GOT3 (cell line): Measurements from ENCODE around the gene LRRC52.

ENCODE experiments used
- DNase-seq: peaks from one replicate; lab custom pipeline; 2025; ENCODE audit warnings: mixed read lengths; lab: John Stamatoyannopoulos, UW

Gene LRRC52

GRCh38 chr1:165543532-165544438 lies at the start of gene LRRC52:
TSS of gene LRRC52 (plus strand) at chr1:165544000. CDS start at chr1:165544297, 297 bp downstream.
- DNase-seq: no peak

GRCh38 chr1:165494949-165495857 lies 48.6 kb upstream of the LRRC52 start:
- DNase-seq: no peak

DNA sequence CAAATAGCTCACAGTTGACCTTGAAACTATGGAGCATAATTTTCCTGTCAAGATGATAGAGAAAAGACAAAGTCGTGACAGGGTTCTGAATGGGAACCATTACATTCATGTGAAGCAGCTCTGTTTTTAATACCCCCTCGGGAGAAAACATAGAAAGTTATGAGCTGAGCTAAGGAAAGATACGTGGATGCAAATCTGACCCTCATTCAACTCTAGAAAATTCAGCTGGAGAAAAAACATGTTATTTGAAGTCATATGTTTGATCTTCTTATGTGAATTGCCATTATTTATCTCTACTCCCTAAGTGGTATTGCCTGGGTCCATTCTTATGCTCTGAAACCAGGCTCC lies 48.0 kb upstream of the LRRC52 start:
- no peak for DNase-seq

GRCh38 chr1:165496501-165496900 lies 47.3 kb upstream of the LRRC52 start:
- DNase-seq: no peak

DNA sequence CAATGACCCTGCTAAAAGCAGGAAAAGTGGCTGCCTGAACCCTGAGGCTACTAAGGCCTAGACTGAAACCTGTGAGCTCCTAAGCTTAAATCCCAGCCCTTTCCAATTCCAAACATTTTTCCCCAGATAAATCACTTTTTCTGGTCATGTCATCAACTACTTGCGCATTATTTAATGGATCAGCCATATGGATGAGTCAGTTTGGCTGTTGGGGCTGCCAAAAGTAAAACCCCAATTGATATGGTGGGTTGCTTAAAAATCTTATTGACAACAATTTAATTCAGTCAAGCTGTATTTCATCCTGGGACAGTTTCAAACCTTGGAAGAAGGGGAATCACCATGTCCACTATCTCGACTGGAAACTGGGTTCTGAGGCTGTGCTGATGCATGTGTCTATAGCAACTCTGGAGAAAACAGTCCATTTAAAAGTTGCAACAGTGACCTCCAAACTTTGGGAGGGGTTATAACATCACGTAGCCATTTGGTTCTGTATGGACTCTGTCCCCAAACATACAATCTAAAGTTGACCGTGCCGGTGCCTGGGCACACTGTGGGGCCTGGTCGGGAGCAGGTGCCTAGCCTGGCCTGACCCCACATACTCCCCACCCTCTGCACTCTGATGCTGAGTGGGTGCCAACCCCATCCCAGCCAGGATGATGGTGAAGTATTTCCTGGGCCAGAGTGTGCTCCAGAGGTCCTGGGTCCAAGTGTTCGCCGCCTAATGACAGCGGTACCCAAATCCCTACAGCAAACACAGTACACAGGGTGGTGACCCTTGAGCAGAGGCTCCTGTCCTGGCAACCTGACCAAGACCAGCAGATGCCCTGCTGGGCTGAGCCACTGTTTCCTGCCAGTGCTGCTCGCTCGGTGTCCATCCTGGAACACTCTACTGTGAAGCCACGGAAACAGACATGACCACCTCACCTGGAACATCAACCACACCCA lies 46.5 kb upstream of the LRRC52 start:
- no peak for DNase-seq

DNA sequence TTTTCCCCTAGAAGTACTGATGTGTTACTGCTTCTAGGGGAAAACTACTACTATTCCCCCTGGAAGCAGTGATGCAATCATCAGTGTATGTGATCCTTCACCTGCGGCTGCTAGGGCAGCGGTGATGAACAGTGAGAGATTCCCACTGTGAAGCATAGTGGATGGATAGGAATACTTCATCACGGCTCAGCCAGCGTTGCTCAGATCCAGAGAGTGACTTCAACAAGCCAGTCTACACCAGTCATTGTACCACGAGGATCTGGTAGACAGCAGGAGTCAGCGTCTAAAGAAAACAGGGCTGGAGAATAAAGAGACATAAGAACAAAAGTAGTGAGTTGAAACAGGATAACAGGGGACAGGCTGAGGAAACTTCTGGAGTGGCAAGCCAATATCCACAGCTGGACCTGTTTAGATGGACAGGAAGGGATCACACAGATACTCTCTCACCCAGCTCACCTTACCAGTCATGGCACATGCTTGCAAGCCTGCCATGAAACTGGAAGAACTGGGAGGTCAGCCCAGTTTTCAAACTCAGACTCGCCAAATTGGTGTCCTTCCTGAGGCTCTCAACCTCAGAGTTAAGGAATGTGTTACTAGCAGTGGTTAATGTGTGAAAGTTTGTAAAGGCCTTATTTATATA lies 42.4 kb upstream of the LRRC52 start:
- DNase-seq: no peak

DNA sequence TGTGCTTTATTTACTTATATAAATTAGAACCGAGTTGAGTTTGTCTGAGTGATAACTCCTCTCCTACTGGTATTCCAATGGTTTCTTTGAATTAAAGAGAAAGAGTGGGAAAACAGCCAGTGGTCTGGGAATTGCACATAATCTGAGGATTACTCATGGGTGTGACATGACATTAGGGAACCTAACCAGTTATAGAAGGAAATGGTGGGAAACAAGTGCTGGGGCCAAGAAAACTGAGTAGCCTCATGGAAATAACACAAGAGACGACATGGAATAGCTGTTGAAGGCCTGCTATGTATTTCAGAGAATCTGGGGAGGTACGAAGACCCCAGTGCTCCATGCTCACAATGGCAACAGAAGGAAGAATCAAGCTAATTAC lies 41.8 kb upstream of the LRRC52 start:
- DNase-seq: no peak

- no peak for DNase-seq
Measured at GRCh38 chr1:165507570-165507969, 36.2 kb upstream of the LRRC52 start.

- no peak for DNase-seq
Measured at GRCh38 chr1:165508291-165508690, 35.5 kb upstream of the LRRC52 start.

DNA sequence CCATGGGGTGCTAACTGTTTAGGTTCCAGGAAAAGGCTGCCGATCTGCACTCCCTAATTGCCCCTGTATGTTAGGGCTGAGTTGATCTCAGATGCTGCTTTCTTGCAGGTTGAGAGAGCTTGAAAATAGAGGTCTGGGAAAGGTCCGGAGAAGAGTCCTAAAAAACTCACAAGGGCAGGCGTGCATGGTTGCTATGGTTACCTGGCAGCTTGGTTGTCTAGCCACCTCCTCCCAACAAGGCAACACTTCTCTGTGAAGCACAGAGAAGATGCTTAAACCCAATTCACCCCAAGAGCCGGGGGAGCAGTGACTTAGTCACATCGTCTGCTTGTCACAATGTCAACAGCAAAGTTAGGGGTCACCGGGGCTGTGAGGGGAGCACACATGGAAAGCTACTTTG lies 31.0 kb upstream of the LRRC52 start:
- no peak for DNase-seq

GRCh38 chr1:165516469-165516868 lies 27.3 kb upstream of the LRRC52 start:
- no peak for DNase-seq

GRCh38 chr1:165520646-165521045 lies 23.2 kb upstream of the LRRC52 start:
- DNase-seq: no peak

DNA sequence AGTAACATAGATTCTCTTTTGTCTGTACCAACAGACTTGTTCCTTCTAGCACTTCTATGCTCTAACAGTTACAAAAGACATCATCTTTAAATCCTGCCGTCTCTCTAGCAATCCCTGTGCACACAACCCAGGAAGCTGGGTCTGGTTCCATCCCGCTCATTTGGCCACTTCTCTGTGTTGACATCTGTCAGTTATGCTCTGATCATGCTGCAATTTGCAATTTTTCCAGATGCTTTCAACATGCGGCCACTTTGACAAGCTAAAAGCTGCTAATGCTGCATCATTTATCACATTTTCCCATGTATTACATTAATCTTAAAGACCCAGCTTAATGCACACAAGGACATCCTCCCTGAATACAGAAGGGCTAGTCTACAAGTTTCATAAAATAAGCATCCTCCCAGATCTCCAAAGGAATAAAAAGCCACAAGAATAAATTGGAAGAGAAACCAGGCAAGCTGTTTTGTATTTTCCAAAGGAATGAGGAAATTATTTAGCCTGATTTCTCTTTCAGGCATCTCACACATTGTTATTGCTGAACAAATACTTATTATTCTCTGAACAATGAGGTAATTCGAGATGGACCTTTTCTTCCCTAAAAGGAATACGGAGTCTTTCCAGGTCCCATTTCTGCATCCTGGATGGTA lies 19.0 kb upstream of the LRRC52 start:
- DNase-seq: no peak

GRCh38 chr1:165525708-165526107 lies 18.1 kb upstream of the LRRC52 start:
- no peak for DNase-seq

DNA sequence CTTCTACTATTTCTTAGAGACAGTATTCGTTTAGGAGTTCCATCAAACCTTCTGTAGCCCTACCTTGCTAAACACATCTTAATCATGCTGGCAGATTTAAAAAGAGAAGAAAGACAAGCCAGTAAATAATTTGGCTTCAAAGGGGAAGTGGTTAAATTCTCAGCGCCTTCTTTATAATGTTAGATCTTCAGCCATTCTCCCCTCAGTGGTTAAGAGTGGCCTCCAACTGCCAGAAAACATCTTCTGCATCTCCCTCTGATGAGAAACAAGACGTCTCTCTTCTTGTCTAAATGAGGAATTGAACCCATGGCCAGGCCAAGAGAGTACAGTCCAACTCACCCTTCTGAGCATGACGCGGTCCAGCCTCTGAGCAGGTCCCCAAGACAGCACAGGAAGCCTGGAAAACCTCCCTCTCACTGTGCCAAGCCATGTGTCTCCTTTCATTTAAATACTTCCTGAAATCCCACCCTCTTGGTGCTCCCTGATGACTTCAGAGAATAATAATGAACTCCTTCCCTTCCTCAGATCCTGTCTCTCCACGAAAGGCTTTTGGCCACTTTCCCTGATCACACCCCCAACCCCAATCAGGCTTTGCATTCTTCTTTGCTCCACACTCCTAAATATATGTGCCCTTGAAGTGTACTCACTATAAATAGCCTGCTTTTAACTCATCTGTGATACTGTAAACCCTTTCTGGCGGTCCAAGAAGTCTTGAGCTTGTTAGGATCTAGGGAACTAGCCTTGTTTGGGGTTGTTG lies 16.4 kb upstream of the LRRC52 start:
- no peak for DNase-seq

DNA sequence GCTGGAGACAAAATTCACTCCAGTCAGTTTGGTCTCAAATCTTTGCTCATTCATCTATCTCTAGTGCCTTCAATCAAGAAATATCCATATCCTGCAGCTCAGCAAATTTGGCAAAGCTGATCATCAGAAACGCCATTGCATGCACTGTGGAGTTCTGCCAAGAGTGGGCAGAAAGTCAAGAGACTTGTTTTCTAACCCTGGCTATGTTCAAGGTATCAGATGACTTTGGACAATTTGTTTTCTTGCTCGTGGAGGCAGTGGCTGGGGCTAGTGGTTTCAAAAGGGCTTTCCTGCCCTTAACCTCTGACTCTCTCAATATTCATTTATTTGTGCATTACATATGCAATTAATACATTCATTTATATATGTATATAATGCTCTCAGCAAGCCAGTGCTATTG lies 12.8 kb upstream of the LRRC52 start:
- DNase-seq: no peak

DNA sequence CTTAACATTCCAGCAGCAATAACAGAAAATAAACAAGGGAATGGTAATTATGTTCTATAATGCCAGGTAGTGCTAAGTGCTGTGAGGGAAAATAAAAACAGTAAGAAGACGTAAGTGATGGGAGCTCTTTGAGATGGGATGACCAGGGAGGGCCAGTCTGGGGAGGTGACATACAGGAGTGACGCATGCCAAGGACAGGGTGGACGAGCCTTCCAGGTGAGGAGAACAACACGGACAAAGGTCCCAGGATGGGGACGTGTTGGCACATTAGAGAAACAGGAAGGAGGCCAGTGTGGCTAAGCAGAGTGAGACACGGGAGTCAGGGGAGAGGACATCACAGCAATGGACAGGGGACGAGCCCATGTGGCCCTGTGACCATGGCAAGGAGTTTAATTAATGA lies 11.7 kb upstream of the LRRC52 start:
- DNase-seq: no peak

DNA sequence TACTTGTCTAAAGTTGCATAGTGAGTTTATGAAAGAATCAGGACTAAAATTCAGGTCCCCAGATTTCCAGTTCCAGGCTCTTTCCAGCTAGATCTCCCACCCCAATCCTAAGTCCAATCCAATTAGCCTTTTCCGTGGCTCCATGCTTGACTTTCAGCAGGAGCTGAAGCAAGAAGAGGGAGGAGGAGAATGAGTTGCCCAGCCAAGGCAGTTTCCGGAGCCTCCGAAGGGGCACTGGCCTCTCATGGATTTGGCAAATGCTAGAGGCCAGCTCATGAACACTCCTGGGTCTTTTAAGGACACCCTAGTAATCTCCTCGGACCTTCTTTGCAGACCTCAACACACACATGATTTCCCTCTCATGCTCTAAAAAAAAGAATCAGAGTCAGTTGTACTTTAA lies 10.5 kb upstream of the LRRC52 start:
- no peak for DNase-seq

DNA sequence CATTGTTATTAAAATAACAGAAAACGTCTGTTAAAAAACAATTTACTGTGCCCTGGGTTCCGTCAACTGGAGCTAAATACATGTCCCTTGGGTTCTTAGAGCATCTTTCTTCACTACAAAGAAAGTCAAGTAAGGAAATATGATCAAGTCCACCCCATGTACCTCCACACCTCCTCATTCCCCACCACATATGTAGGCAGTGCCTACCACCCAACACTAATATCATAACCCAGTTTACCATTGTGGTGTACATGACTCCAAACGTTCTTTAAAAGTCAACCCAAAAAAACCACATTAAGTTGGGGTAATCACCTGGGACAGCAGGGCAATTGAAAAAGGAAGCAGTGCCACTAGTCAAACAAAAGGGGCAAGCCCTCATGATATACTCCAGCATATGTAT lies 7.8 kb upstream of the LRRC52 start:
- no peak for DNase-seq
